K562 (cell line): ENCODE results near the gene XPOT. TPM values are rescaled to one million over a fixed set of nuclear protein-coding genes. Genes with fewer than 3 reads are reported as not detected.
A peak's percentile ranks its signal among the peaks of the same experiment; 100 is the strongest.

Experiments
- AFF1 ChIP-seq, 2 experiments: fragments of 450-650 bp; IDR thresholded peaks; 2 replicates each; pipeline ENCODE4 v1.6.1; 2018; ENCODE audit warnings: mild to moderate bottlenecking in 2 of 2, low read depth in 1 of 2; ENCODE audit not compliant: partially characterized antibody in 2 of 2
- ATF7 ChIP-seq: fragments of 450-650 bp; IDR thresholded peaks from 2 replicates; pipeline ENCODE4 v1.7.1; 2014; ENCODE audit warnings: mild to moderate bottlenecking, moderate library complexity
- BDP1 ChIP-seq: IDR thresholded peaks from 3 replicates; pipeline ENCODE4 v1.6.1; 2011; ENCODE audit not compliant: insufficient read length, insufficient read depth
- HDAC1 ChIP-seq, 2 experiments: fragments of 450-650 bp; IDR thresholded peaks; 2 replicates each; pipeline ENCODE4 v1.6.1; 2016 to 2017; ENCODE audit warnings: inconsistent platforms in 1 of 2, mild to moderate bottlenecking in 1 of 2, moderate library complexity in 1 of 2
- MAX ChIP-seq: sonication (generic); formaldehyde crosslinking; IDR thresholded peaks from 2 replicates; pipeline ENCODE4 v1.9.0; 2022; ENCODE audit warnings: mild to moderate bottlenecking, missing genetic modification reagents
- MECOM ChIP-seq: fragments of 250-450 bp; sonication (Bioruptor Pico); IDR thresholded peaks from 2 replicates; pipeline ENCODE4 v1.8.0; 2022; ENCODE audit warnings: inconsistent platforms
- NBN ChIP-seq: fragments of 450-650 bp; IDR thresholded peaks from 2 replicates; pipeline ENCODE4 v1.6.1; 2016; ENCODE audit warnings: low read depth, mild to moderate bottlenecking
- NELFE ChIP-seq: IDR thresholded peaks from 2 replicates; pipeline ENCODE4 v1.6.1; 2011; ENCODE audit warnings: mild to moderate bottlenecking; ENCODE audit not compliant: insufficient read depth, insufficient read length
- NFRKB ChIP-seq: fragments of 450-650 bp; IDR thresholded peaks from 2 replicates; pipeline ENCODE4 v1.6.1; 2016; ENCODE audit warnings: low read depth
- NR0B1 ChIP-seq: fragments of 450-650 bp; IDR thresholded peaks from one replicate; pipeline ENCODE4 v1.6.1; 2018; ENCODE audit warnings: mild to moderate bottlenecking, moderate library complexity; ENCODE audit not compliant: partially characterized antibody
- RHOXF2B ChIP-seq: fragments of 250-450 bp; sonication (Bioruptor Pico); conservative IDR thresholded peaks from 2 replicates; pipeline ENCODE4 v1.5.1; 2021
- SNIP1 ChIP-seq: fragments of 450-650 bp; IDR thresholded peaks from 2 replicates; pipeline ENCODE4 v1.7.1; 2017; ENCODE audit warnings: low read depth, mild to moderate bottlenecking
- SRSF7 ChIP-seq: fragments of 200-400 bp; formaldehyde crosslinking; optimal IDR thresholded peaks from 2 replicates; pipeline ENCODE3; 2017; ENCODE audit warnings: mild to moderate bottlenecking, low read depth, low read length
- ZNF561 ChIP-seq: fragments of 450-650 bp; formaldehyde crosslinking; conservative IDR thresholded peaks from 2 replicates; pipeline ENCODE4 v1.4.0; 2020; ENCODE audit warnings: mild to moderate bottlenecking, moderate library complexity
- ZNF717 ChIP-seq: fragments of 250-450 bp; sonication (Bioruptor Pico); IDR thresholded peaks from 2 replicates; pipeline ENCODE4 v1.5.0; 2021
- ZNF764 ChIP-seq: fragments of 250-450 bp; sonication (Bioruptor Pico); IDR thresholded peaks from 2 replicates; pipeline ENCODE4 v1.4.0; 2020; ENCODE audit warnings: low read depth, mild to moderate bottlenecking, moderate library complexity
- polyA plus RNA-seq, 8 experiments: library from polyadenylated mRNA; depleted of rRNA in 4 of 8; stranded (reverse) in 5 of 8; unstranded in 3 of 8; fragments of >200 nt; fragmentation: Nextera tagmentation in 2 of 8; fragmentation: Illumina TruSeq in 1 of 8; extraction: Ambion mirVana in 2 of 8; extraction: Trizol in 1 of 8; gene quantifications; 2 replicates each; pipeline versions ENCODE4 v1.2.1 to v1.2.3, GENCODE V29; 2011 to 2014; ENCODE audit warnings: inconsistent platforms in 1 of 8, missing spikeins in 1 of 8
- total RNA-seq, 7 experiments: library from RNA; depleted of rRNA in 6 of 7; stranded (reverse); fragments of >200 nt in 6 of 7; fragmentation: Illumina TruSeq in 2 of 7; extraction: Trizol in 2 of 7; gene quantifications; 2 replicates each; pipeline versions ENCODE4 v1.2.1 to v1.2.3, GENCODE V29; 2011 to 2021; ENCODE audit warnings: low replicate concordance in 1 of 7
- TF ChIP-seq, protein P1 (sequence below): fragments of 250-450 bp; sonication (Bioruptor Pico); IDR thresholded peaks from 2 replicates; pipeline ENCODE4 v1.8.0; 2022; ENCODE audit warnings: moderate library complexity, mild to moderate bottlenecking, inconsistent platforms
- TF ChIP-seq, protein P2 (sequence below): sonication (generic); formaldehyde crosslinking; IDR thresholded peaks from 2 replicates; pipeline ENCODE4 v1.8.0; 2022; ENCODE audit warnings: mild to moderate bottlenecking, low read depth, missing genetic modification reagents
- TF ChIP-seq, protein P3 (sequence below): sonication (generic); IDR thresholded peaks from 2 replicates; pipeline ENCODE4 v1.6.1; 2016

The XPOT gene
- total and polyA plus RNA-seq, 9 of the 15 experiments (the other 6 are each of a cell fraction or from before 2014, with no cell fraction given): 26.2 to 192 (median 102) TPM

GRCh38 chr12:64404470-64405256 lies 471 bp downstream of the XPOT start (continued):
- TF ChIP-seq AFF1 (IDR thresholded peaks at IDR 0.05; ENCODE audit: low read depth in 1 of 2, partially characterized antibody in 2 of 2) (no peak), ATF7 (peak; percentile 88; the same call in 1 of the 2 replicates), NFRKB (peak; percentile 99), NBN (no peak), NELFE (no peak), SRSF7 (peak; percentile 53), ZNF561 (0 out of 2 replicates have a peak, but pooled peaks have one; percentile 24), HDAC1 (IDR thresholded peaks at IDR 0.05) (peak in 1 of 2 experiments; percentile 70; a peak in 1 of 4 replicates), BDP1 (no peak), ZNF764 (peak; percentile 35; the same call in 1 of the 2 replicates), NR0B1 (no peak), ZNF717 (no peak), MECOM (CRISPR knock-in tag) (no peak), MAX (CRISPR knock-in tag) (peak; percentile 93), SNIP1 (no peak), RHOXF2B (no peak)
- TF ChIP-seq, protein P1, sequence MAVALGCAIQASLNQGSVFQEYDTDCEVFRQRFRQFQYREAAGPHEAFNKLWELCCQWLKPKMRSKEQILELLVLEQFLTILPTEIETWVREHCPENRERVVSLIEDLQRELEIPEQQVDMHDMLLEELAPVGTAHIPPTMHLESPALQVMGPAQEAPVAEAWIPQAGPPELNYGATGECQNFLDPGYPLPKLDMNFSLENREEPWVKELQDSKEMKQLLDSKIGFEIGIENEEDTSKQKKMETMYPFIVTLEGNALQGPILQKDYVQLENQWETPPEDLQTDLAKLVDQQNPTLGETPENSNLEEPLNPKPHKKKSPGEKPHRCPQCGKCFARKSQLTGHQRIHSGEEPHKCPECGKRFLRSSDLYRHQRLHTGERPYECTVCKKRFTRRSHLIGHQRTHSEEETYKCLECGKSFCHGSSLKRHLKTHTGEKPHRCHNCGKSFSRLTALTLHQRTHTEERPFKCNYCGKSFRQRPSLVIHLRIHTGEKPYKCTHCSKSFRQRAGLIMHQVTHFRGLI (CRISPR knock-in tag): no peak
- TF ChIP-seq, protein P2, sequence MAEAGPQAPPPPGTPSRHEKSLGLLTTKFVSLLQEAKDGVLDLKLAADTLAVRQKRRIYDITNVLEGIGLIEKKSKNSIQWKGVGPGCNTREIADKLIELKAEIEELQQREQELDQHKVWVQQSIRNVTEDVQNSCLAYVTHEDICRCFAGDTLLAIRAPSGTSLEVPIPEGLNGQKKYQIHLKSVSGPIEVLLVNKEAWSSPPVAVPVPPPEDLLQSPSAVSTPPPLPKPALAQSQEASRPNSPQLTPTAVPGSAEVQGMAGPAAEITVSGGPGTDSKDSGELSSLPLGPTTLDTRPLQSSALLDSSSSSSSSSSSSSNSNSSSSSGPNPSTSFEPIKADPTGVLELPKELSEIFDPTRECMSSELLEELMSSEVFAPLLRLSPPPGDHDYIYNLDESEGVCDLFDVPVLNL (CRISPR knock-in tag): peak; percentile 29; the same call in 1 of the 2 replicates
- TF ChIP-seq, protein P3, sequence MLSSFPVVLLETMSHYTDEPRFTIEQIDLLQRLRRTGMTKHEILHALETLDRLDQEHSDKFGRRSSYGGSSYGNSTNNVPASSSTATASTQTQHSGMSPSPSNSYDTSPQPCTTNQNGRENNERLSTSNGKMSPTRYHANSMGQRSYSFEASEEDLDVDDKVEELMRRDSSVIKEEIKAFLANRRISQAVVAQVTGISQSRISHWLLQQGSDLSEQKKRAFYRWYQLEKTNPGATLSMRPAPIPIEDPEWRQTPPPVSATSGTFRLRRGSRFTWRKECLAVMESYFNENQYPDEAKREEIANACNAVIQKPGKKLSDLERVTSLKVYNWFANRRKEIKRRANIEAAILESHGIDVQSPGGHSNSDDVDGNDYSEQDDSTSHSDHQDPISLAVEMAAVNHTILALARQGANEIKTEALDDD: no peak
